A673 (cell line): ENCODE measurements around the gene ASTL. TPM values are rescaled to one million over a fixed set of nuclear protein-coding genes. Genes with fewer than 3 reads are reported as not detected.

ENCODE experiments used
- BruUV-seq: library from RNA; stranded (reverse); fragments of 400-500 nt; replicated peaks from 2 replicates; lab custom pipeline; 2021; lab: Mats Ljungman, UMichigan
- CTCF ChIA-PET: fragments of 300-600 bp; sonication (Branson Sonifier 250); formaldehyde crosslinking; loops from one replicate; lab custom pipeline; 2022; ENCODE audit warnings: antibody characterized with exemption; lab: Charles Lee
- POLR2A ChIA-PET: fragments of 300-600 bp; sonication (Branson Sonifier 250); formaldehyde crosslinking; loops from one replicate; lab custom pipeline; 2022; ENCODE audit warnings: antibody characterized with exemption; ENCODE audit not compliant: low non-redundant PET; lab: Charles Lee
- DNase-seq: peaks from one replicate; pipeline ENCODE4 v3.0.0-alpha.2; 2015; ENCODE audit warnings: low spot score
- H3K27ac ChIP-seq: fragments of 200-600 bp; sonication (generic); 2 replicates; pipeline ENCODE4 v1.5.1; 2016; ENCODE audit warnings: mixed run types, low read depth, mild to moderate bottlenecking, mixed read lengths, antibody characterized with exemption, low read length; ENCODE audit not compliant: poor library complexity, severe bottlenecking
- H3K27me3 ChIP-seq: fragments of 200-600 bp; sonication (generic); replicated peaks from 2 replicates; pipeline ENCODE4 v1.6.1; 2017; ENCODE audit warnings: mixed run types, low read depth, mild to moderate bottlenecking, mixed read lengths, antibody characterized with exemption, low read length; ENCODE audit not compliant: insufficient read depth, poor library complexity
- H3K36me3 ChIP-seq: fragments of 200-600 bp; sonication (generic); 2 replicates; pipeline ENCODE4 v1.6.1; 2016; ENCODE audit warnings: mixed run types, mild to moderate bottlenecking, mixed read lengths, antibody characterized with exemption, low read length; ENCODE audit not compliant: insufficient read depth, poor library complexity, severe bottlenecking
- H3K4me1 ChIP-seq: fragments of 200-600 bp; sonication (generic); 2 replicates; pipeline ENCODE4 v1.6.1; 2017; ENCODE audit warnings: mixed run types, mild to moderate bottlenecking, mixed read lengths, antibody characterized with exemption, low read length; ENCODE audit not compliant: insufficient read depth, poor library complexity, severe bottlenecking
- H3K4me3 ChIP-seq: fragments of 200-600 bp; sonication (generic); 2 replicates; pipeline ENCODE4 v1.5.1; 2016; ENCODE audit warnings: low read depth, mixed run types, mild to moderate bottlenecking, mixed read lengths, low read length; ENCODE audit not compliant: poor library complexity, severe bottlenecking
- H3K9me3 ChIP-seq: fragments of 200-600 bp; sonication (generic); 2 replicates; pipeline ENCODE4 v1.6.1; 2016; ENCODE audit warnings: mixed run types, low read depth, mild to moderate bottlenecking, mixed read lengths, antibody characterized with exemption, low read length; ENCODE audit not compliant: poor library complexity, severe bottlenecking
- EZH2 ChIP-seq: fragments of 200-600 bp; sonication (generic); IDR thresholded peaks from 2 replicates; pipeline ENCODE4 v1.6.1; 2017; ENCODE audit warnings: borderline replicate concordance, low read depth, mild to moderate bottlenecking, mixed read lengths, antibody characterized with exemption, low read length; ENCODE audit not compliant: poor library complexity, severe bottlenecking
- intact Hi-C: fragments of 100-400 bp; cut with micrococcal nuclease; formaldehyde crosslinking; loops from one replicate; pipeline ENCODE4 v1.10.0; 2022; ENCODE audit not compliant: unreplicated experiment
- total RNA-seq: library from RNA; stranded (reverse); gene quantifications from 2 replicates; pipeline ENCODE4 v1.2.3, GENCODE V29; 2021
- TF ChIP-seq, protein P1 (sequence below): fragments of 300-800, 200-600 bp; sonication (generic); conservative IDR thresholded peaks from 2 replicates; pipeline ENCODE4 v1.5.1; 2017; ENCODE audit warnings: low read depth, mild to moderate bottlenecking, antibody characterized with exemption, low read length, moderate library complexity, mixed read lengths

ASTL gene
- total RNA-seq, 1 experiment from 2014 or later = not detected

DNA sequence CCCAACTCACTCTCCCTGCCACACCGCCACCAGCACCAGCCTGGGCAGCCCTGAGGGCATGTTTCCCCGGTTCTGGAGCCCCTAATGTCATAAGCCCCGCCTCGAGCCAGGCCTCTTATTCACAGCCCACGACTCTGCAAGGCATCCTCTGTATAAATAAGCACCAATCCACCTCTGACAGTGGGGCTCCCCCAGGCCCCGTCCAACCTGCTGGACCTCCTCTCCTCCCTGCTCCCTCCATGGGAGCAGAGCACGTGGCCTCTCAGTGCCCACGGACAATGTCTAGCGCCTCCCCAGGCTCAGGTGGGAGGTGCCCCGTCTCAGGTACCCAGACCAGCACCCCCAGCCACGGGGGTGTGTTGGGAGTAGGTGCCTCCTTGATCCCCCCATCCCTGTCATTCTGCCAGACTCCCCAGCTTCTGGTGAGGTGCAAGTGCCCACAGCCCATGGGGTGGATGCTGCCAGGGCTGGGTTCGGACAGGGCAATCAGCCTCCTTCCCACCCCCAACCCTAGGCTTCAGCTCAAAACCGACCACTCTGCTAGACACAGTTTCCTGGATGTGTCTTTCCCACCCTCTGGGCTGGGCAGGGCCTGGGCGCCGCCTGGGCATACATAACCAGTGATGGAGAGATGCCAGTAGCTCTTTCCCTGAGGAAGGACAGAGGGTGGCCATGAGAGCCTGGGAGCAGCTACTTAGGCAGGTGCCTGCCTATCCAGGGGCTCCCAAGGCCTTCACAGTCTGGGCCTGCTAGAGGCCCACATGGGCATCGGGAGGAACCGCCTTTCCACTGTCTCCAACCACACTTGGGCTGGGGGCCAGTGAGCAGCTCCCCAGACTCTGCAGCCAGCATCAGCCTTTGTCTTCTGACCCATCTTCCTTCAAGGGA is 20.4 kb downstream of the ASTL start:
- no peak for DNase-seq
- intact Hi-C loops = loop anchor here (10.0 kb wide), 1 partner anchor 57 kb away; no protein-coding TSS in a partner anchor
- Histone ChIP-seq H3K9me3 (no peaks in the 10 kb centered on the region), H3K27ac (no peak overlapping the region), H3K4me3 (no peak overlapping the region), H3K27me3 (peaks cover 3% of the 10 kb centered on the region), H3K4me1 (no peaks in the 10 kb centered on the region), H3K36me3 (no peaks in the 10 kb centered on the region)
- ChIA-PET POLR2A (no interaction called here), CTCF (interaction anchor here (0.6 to 1.3 kb wide), 4 partner anchors 56 to 894 kb away, joined by 3 to 4 read pairs (median 3); partner anchors contain the start of gene STARD7)
- no TSS peak for BruUV-seq
- TF ChIP-seq EZH2 = no peak
- TF ChIP-seq, protein P1, sequence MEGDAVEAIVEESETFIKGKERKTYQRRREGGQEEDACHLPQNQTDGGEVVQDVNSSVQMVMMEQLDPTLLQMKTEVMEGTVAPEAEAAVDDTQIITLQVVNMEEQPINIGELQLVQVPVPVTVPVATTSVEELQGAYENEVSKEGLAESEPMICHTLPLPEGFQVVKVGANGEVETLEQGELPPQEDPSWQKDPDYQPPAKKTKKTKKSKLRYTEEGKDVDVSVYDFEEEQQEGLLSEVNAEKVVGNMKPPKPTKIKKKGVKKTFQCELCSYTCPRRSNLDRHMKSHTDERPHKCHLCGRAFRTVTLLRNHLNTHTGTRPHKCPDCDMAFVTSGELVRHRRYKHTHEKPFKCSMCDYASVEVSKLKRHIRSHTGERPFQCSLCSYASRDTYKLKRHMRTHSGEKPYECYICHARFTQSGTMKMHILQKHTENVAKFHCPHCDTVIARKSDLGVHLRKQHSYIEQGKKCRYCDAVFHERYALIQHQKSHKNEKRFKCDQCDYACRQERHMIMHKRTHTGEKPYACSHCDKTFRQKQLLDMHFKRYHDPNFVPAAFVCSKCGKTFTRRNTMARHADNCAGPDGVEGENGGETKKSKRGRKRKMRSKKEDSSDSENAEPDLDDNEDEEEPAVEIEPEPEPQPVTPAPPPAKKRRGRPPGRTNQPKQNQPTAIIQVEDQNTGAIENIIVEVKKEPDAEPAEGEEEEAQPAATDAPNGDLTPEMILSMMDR = no peak

DNA sequence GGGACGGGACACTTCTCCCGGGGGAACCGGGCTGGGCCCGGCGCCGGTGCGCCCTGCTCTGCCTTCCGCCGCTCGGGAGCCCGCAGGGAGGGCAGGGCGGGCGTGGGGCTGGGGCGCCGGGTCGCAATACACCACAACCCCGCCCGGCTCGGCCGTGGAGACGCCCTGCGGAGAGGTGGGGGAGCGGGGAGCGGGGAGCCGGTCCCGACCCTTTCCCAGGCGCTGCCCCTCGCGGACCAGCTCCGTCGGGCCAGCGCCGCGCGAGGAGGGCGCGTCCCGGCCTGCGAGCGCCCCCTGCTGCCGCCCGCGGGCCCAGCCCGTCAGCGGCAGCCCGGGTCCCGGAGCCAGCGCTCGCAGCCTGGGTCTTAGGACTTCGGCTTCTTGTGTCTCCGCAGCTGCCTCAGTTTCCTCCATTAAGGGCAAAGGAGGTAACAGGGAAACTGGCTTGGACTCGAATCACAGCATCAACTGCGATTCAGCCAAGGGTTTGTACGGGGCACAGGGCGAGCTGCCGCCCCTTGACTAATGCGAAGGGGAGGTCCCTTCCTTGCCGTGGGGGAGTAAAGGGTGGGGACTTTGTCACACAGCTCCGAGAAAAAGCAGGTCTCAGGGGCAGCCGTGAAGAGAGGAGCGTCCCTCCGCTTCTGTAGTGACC is 21.3 kb downstream of the ASTL start:
- ChIA-PET POLR2A (no interaction called here), CTCF (interaction anchor here (0.6 to 1.3 kb wide), 5 partner anchors 57 to 895 kb away, joined by 3 to 4 read pairs (median 3); partner anchors contain the start of gene STARD7)
- H3K36me3 ChIP-seq = no peaks in the 10 kb centered on the region
- peaks cover 3% of the 10 kb centered on the region for H3K27me3 ChIP-seq
- DNase-seq = peak; percentile 68
- no peak overlapping the region for H3K27ac ChIP-seq
- TF ChIP-seq, protein P1 = peak; percentile 68
- TF ChIP-seq EZH2 = no peak
- BruUV-seq = no TSS peak
- no peaks in the 10 kb centered on the region for H3K9me3 ChIP-seq
- intact Hi-C loops = loop anchor here (10.0 kb wide), 1 partner anchor 58 kb away; no protein-coding TSS in a partner anchor
- peak overlapping the region; percentile 52 for H3K4me3 ChIP-seq
- H3K4me1 ChIP-seq = no peaks in the 10 kb centered on the region

DNA sequence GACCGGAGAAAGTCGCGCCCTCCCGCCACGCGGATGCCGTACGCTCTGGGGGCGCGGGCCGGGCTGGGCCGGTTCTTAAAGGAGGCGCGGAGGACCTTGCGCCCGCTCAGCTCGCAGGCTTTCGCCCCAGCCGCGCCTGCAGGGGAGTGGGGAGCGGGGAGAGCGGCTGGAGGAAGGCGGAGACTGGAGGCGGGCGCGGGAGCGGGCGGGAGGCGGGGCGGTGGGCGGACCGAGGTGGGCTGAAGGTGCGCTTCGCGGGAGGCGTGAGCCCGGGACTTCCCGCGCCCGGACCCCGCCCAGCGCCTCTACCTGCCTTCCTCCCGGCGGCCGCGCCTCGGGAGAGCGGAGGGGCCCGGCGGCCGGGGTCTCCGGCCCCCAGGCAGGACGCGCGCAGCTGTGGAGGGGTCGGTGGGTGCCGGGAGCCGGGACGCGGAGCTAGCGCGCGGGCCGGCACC is 21.9 kb downstream of the ASTL start, which contains the start of gene ADRA2B:
Gene ADRA2B (minus strand): TSS at position 148 of the 455 bp plus-strand sequence. CDS start 422 bp downstream, outside the sequence.
- TF ChIP-seq, protein P1 = no peak
- no peak for TF ChIP-seq EZH2
- Histone ChIP-seq H3K4me1 (no peaks in the 10 kb centered on the region), H3K36me3 (no peaks in the 10 kb centered on the region), H3K9me3 (no peaks in the 10 kb centered on the region), H3K4me3 (peak within 1 kb of the TSS; percentile 52), H3K27me3 (peaks cover 3% of the 10 kb centered on the region), H3K27ac (no peak within 1 kb of the TSS)
- ChIA-PET CTCF (interaction anchor here (0.9 to 1.3 kb wide), 4 partner anchors 58 to 124 kb away, joined by 3 to 4 read pairs (median 4); partner anchors contain the start of gene STARD7), POLR2A (no interaction called here)
- intact Hi-C loops = loop anchor here (10.0 kb wide), 1 partner anchor 58 kb away; no protein-coding TSS in a partner anchor
- peak; percentile 60 for DNase-seq
- no TSS peak for BruUV-seq
